Activated T-cell treated with anti-CD3 and anti-CD28 coated beads, Interleukin-2, amount 50 U/mL, for 72 hours (primary cell): ENCODE measurements around the gene BCL11A. TPM values are rescaled to one million over a fixed set of nuclear protein-coding genes. Genes with fewer than 3 reads are reported as not detected.

Experiments used
- ATAC-seq, 2 donors: fragments of 150-1000 bp; cut with Tn5 transposase; replicated peaks in 1 of 2; 2 replicates each; pipeline ENCODE4 v1.10.0; 2021; ENCODE audit warnings: moderate library complexity in 2 of 2, mild to moderate bottlenecking in 1 of 2
- DNase-seq, 2 donors: peaks; one replicate each; pipeline ENCODE4 v3.0.0; 2021 to 2022; ENCODE audit warnings: mixed read lengths in 1 of 2
- H3K27ac Mint-ChIP-seq: one replicate; pipeline ENCODE4 v1.8.0; 2022; ENCODE audit warnings: mild to moderate bottlenecking, moderate library complexity, mixed read lengths
- H3K27me3 Mint-ChIP-seq: one replicate; pipeline ENCODE4 v1.8.0; 2022; ENCODE audit warnings: low read depth, mixed read lengths
- H3K36me3 Mint-ChIP-seq, 2 donors: one replicate each; pipeline ENCODE4 v1.8.0; 2022; ENCODE audit warnings: mixed read lengths in 2 of 2, mild to moderate bottlenecking in 1 of 2; ENCODE audit not compliant: insufficient read depth in 2 of 2
- H3K4me1 Mint-ChIP-seq: one replicate; pipeline ENCODE4 v1.8.0; 2022; ENCODE audit warnings: low read depth, mixed read lengths
- H3K4me3 Mint-ChIP-seq, 2 donors: one replicate each; pipeline ENCODE4 v1.8.0; 2022; ENCODE audit warnings: mild to moderate bottlenecking in 2 of 2, mixed read lengths in 2 of 2, moderate library complexity in 2 of 2
- H3K9me3 Mint-ChIP-seq, 2 donors: one replicate each; pipeline ENCODE4 v1.8.0; 2022; ENCODE audit warnings: mixed read lengths in 2 of 2
- total RNA-seq, 2 donors: library from RNA; stranded (reverse); gene quantifications; one replicate each; pipeline ENCODE4 v1.2.3, GENCODE V29; 2022

The BCL11A gene
- total RNA-seq, 2 donors from 2014 or later: 1.00 to 1.2 TPM

- H3K27me3 Mint-ChIP-seq: peaks cover 79% of the 10 kb centered on the region
- ATAC-seq (no peak), DNase-seq (no peak)
- no peak overlapping the region for H3K27ac Mint-ChIP-seq
- H3K4me3 Mint-ChIP-seq: peak overlapping the region; percentile 89 to 90
- H3K36me3 Mint-ChIP-seq: peaks cover 2% of the 10 kb centered on the region in 2 donors
- peaks cover 23% of the 10 kb centered on the region for H3K4me1 Mint-ChIP-seq
- H3K9me3 Mint-ChIP-seq: no peaks in the 10 kb centered on the region
Observed at GRCh38 chr2:60548845-60549237, 4.6 kb downstream of the BCL11A start.

GRCh38 chr2:60548311-60548710, 5.1 kb downstream of the BCL11A start:
- ATAC-seq (no peak), DNase-seq (no peak)
- no peaks in the 10 kb centered on the region for H3K9me3 Mint-ChIP-seq
- no peak overlapping the region for H3K27ac Mint-ChIP-seq
- no peak overlapping the region for H3K4me3 Mint-ChIP-seq
- peaks cover 0 to under 1% of the 10 kb centered on the region in 2 donors for H3K36me3 Mint-ChIP-seq
- peaks cover 18% of the 10 kb centered on the region for H3K4me1 Mint-ChIP-seq
- peaks cover 77% of the 10 kb centered on the region for H3K27me3 Mint-ChIP-seq

DNA sequence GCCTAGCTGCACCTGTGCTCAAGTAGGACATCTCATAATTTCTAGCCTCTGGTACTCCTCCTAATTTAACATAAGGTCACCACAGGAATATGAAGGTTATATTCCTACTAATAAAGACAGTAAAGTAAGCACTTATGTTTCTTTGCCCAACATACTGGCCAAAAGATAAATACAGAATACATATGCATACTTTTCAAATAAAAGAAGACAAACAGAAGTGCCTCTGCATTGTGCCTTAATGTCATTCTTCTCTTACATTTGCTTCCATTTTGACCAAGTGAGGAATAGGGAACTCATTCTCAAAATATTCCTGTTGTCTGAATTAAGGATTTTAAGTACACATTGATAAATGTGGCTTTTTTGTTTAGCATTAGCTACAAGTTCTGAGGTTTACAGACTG, 5.6 kb downstream of the BCL11A start:
- H3K4me1 Mint-ChIP-seq: peaks cover 16% of the 10 kb centered on the region
- no peaks in the 10 kb centered on the region for H3K36me3 Mint-ChIP-seq
- H3K27ac Mint-ChIP-seq: no peak overlapping the region
- no peaks in the 10 kb centered on the region for H3K9me3 Mint-ChIP-seq
- H3K4me3 Mint-ChIP-seq: no peak overlapping the region
- ATAC-seq: no peak
- no peak for DNase-seq
- peaks cover 79% of the 10 kb centered on the region for H3K27me3 Mint-ChIP-seq

DNA sequence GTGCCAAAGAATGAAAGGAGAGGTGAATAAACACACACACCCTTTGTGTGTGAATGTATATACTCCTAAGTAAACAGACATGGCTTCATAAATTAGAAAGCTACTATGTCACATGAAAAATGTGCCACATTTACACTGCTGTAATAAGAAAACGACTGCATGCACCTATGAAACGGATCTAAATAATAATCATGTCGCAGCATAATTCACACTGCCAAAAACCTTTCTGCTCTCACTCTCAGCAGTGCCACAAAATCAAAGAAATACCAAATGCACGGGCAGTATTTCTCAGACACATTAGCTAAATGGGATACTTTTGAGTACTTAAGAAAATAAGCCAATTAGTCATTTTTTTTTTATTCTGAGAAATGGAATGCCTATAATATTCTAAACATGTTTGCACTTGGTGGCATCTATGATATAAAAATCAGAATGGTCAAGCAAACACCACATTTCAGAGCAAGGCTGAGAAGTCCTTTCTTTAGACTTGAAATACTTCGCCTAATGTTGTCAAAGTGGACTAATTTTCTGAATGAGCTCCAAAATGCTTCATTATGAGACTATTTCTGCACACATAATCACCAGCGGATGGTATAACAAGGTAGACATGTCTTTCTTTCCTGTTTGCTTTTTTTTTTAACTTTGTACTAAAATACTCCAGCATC, 6.6 kb downstream of the BCL11A start:
- no peaks in the 10 kb centered on the region for H3K9me3 Mint-ChIP-seq
- H3K4me1 Mint-ChIP-seq: peaks cover 14% of the 10 kb centered on the region
- no peak overlapping the region for H3K27ac Mint-ChIP-seq
- no peak overlapping the region for H3K4me3 Mint-ChIP-seq
- DNase-seq (no peak), ATAC-seq (no peak)
- peaks cover 77% of the 10 kb centered on the region for H3K27me3 Mint-ChIP-seq
- H3K36me3 Mint-ChIP-seq: no peaks in the 10 kb centered on the region

DNA sequence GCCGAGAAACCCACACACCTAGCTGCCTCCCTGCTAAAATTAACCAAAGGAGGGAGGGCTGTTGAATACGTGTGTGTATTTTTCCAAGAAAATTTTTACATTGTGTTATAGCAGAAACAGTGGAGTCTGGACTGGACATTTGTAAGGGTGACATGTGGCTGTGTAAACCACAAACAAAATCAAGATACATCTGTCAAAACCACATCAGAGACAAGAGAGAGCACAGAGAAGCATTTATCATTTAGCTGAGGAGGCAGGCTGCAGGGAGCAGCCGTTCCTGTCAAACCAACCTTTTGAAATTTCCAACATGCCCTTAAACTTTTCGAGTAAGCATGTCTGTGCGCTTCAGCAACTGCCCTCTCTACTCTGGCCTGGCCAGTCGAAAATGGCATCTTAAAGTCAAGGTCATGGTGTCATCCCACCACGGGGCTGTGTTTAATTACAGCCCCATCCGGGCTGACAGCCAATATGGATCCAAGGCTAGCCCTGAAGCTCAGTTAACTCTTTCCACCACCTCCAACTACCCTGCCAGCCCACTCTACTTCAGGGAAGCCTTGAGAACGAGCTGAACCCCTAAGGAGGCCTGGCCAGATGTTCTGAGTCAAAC, 8.4 kb downstream of the BCL11A start:
- no peak overlapping the region for H3K27ac Mint-ChIP-seq
- no peak overlapping the region for H3K4me3 Mint-ChIP-seq
- ATAC-seq (no peak), DNase-seq (no peak)
- H3K4me1 Mint-ChIP-seq: peaks cover 6% of the 10 kb centered on the region
- peaks cover 75% of the 10 kb centered on the region for H3K27me3 Mint-ChIP-seq
- no peaks in the 10 kb centered on the region for H3K9me3 Mint-ChIP-seq
- H3K36me3 Mint-ChIP-seq: no peaks in the 10 kb centered on the region

- peaks cover 3% of the 10 kb centered on the region for H3K4me1 Mint-ChIP-seq
- DNase-seq (no peak), ATAC-seq (no peak)
- peaks cover 65% of the 10 kb centered on the region for H3K27me3 Mint-ChIP-seq
- H3K4me3 Mint-ChIP-seq: no peak overlapping the region
- no peaks in the 10 kb centered on the region for H3K36me3 Mint-ChIP-seq
- H3K27ac Mint-ChIP-seq: no peak overlapping the region
- no peaks in the 10 kb centered on the region for H3K9me3 Mint-ChIP-seq
Observed at GRCh38 chr2:60544062-60544461, 9.4 kb downstream of the BCL11A start.

DNA sequence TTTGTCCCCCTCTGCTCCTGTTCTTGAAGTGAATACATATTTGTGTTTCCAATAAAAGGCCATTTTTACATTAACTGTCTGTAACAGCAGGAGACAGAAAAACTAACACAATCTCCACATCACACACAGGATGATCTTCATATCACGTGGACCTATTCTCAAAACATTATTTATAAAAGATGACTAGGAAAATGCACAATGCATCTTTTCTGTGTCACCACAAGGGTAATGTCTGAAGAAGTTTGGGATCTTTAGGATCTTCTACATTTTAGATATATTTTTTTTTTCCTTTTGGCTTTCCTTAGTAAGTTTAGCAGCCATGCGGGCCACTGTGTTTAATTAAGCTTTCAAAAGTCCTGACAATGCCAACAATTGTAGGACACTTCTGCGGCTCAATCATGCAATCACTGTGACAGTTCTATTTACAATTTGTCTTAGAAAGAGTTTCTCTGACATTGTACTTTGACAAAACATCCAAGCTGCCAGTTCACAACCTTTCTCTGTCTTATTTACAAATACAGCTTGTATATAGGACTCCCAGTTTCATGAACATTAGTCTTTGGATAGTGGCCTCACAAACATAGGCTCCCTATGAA, 12.3 kb downstream of the BCL11A start:
- Mint-ChIP-seq H3K27me3 (peaks cover 40% of the 10 kb centered on the region), H3K27ac (no peak overlapping the region), H3K4me3 (no peak overlapping the region), H3K9me3 (no peaks in the 10 kb centered on the region), H3K4me1 (no peaks in the 10 kb centered on the region), H3K36me3 (no peaks in the 10 kb centered on the region)
- DNase-seq: no peak
- ATAC-seq: no peak

DNA sequence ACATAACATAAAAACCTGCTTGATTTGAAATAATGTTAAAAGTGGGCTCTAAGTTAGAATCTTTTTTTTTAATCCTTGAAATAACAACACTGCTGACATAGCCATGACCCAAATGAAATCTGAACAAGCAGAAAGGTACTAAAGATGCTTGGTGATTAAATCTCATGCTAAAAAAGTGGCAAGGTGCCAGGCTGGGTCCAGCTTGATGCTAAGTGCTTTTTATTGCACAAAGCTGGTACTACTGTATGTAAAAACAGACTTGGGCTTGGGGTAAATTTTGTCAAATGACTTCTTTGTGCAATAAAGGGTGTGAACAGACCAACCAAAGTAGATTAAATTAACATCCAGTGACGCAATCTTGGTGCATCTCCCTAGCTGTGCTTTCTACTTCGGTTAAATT, 13.4 kb downstream of the BCL11A start:
- ATAC-seq: no peak
- no peaks in the 10 kb centered on the region for H3K4me1 Mint-ChIP-seq
- no peak overlapping the region for H3K27ac Mint-ChIP-seq
- H3K27me3 Mint-ChIP-seq: peaks cover 40% of the 10 kb centered on the region
- H3K9me3 Mint-ChIP-seq: no peaks in the 10 kb centered on the region
- no peak overlapping the region for H3K4me3 Mint-ChIP-seq
- no peaks in the 10 kb centered on the region for H3K36me3 Mint-ChIP-seq
- no peak for DNase-seq

- Mint-ChIP-seq H3K27ac (no peak overlapping the region), H3K9me3 (no peaks in the 10 kb centered on the region), H3K4me3 (no peak overlapping the region), H3K4me1 (no peaks in the 10 kb centered on the region), H3K36me3 (no peaks in the 10 kb centered on the region), H3K27me3 (peaks cover 38% of the 10 kb centered on the region)
- ATAC-seq: no peak
- DNase-seq: no peak
Observed at GRCh38 chr2:60539140-60539539, 14.3 kb downstream of the BCL11A start.

GRCh38 chr2:60538101-60538500, 15.4 kb downstream of the BCL11A start:
- no peak overlapping the region for H3K27ac Mint-ChIP-seq
- H3K9me3 Mint-ChIP-seq: no peaks in the 10 kb centered on the region
- H3K36me3 Mint-ChIP-seq: no peaks in the 10 kb centered on the region
- no peaks in the 10 kb centered on the region for H3K4me1 Mint-ChIP-seq
- ATAC-seq (no peak), DNase-seq (no peak)
- H3K4me3 Mint-ChIP-seq: no peak overlapping the region
- H3K27me3 Mint-ChIP-seq: peaks cover 34% of the 10 kb centered on the region

GRCh38 chr2:60536746-60537145, 16.7 kb downstream of the BCL11A start:
- no peak overlapping the region for H3K4me3 Mint-ChIP-seq
- H3K4me1 Mint-ChIP-seq: no peaks in the 10 kb centered on the region
- no peak for DNase-seq
- ATAC-seq: no peak
- H3K27ac Mint-ChIP-seq: no peak overlapping the region
- no peaks in the 10 kb centered on the region for H3K36me3 Mint-ChIP-seq
- H3K27me3 Mint-ChIP-seq: peaks cover 36% of the 10 kb centered on the region
- H3K9me3 Mint-ChIP-seq: no peaks in the 10 kb centered on the region

- no peaks in the 10 kb centered on the region for H3K9me3 Mint-ChIP-seq
Observed at GRCh38 chr2:60535685-60536312, 17.7 kb downstream of the BCL11A start.

GRCh38 chr2:60534892-60535684, 18.4 kb downstream of the BCL11A start:
- no peak for DNase-seq
- Mint-ChIP-seq H3K27me3 (peaks cover 44% of the 10 kb centered on the region), H3K9me3 (no peaks in the 10 kb centered on the region), H3K27ac (no peak overlapping the region), H3K4me3 (no peak overlapping the region), H3K4me1 (peaks cover 6% of the 10 kb centered on the region), H3K36me3 (no peaks in the 10 kb centered on the region)
- ATAC-seq: no peak

More at GRCh38 chr2:60535685-60536312, 17.7 kb downstream of the BCL11A start:
- Mint-ChIP-seq H3K27ac (no peak overlapping the region), H3K4me3 (no peak overlapping the region), H3K4me1 (peaks cover 2% of the 10 kb centered on the region), H3K27me3 (peaks cover 42% of the 10 kb centered on the region), H3K36me3 (no peaks in the 10 kb centered on the region)
- no peak for DNase-seq
- ATAC-seq: no peak
